KMS-11 (cell line): Measurements from ENCODE around the gene RPGRIP1L.
"Not testable (repeated sequence)": the region's sequence is repeated elsewhere in the genome, so short reads cannot be mapped to it uniquely, and the experiment has no call there.

Source experiments
- H2AFZ ChIP-seq: fragments of 200-600 bp; sonication (generic); 2 replicates; pipeline ENCODE4 v1.6.1; 2016; ENCODE audit warnings: antibody characterized with exemption, mixed run types, low read depth
- H3K27ac ChIP-seq: fragments of 200-600 bp; sonication (generic); 2 replicates; pipeline ENCODE4 v1.6.1; 2016; ENCODE audit warnings: mild to moderate bottlenecking, mixed run types
- H3K27me3 ChIP-seq: fragments of 200-600 bp; sonication (generic); 2 replicates; pipeline ENCODE4 v1.6.1; 2017; ENCODE audit warnings: mild to moderate bottlenecking, low read depth, mixed run types, moderate library complexity; ENCODE audit not compliant: insufficient read depth
- H3K36me3 ChIP-seq: fragments of 200-600 bp; sonication (generic); 2 replicates; pipeline ENCODE4 v1.6.1; 2017; ENCODE audit warnings: mild to moderate bottlenecking, mixed run types; ENCODE audit not compliant: insufficient read depth
- H3K4me1 ChIP-seq: fragments of 200-600 bp; sonication (generic); 2 replicates; pipeline ENCODE4 v1.6.1; 2016; ENCODE audit warnings: mild to moderate bottlenecking, low read depth, mixed run types; ENCODE audit not compliant: poor library complexity, severe bottlenecking
- H3K4me2 ChIP-seq: fragments of 200-600 bp; sonication (generic); 2 replicates; pipeline ENCODE4 v1.7.0; 2016; ENCODE audit warnings: mild to moderate bottlenecking, mixed run types
- H3K4me3 ChIP-seq: fragments of 200-600 bp; sonication (generic); IDR thresholded peaks from 2 replicates; pipeline ENCODE4 v1.6.1; 2017; ENCODE audit warnings: low read depth, low read length, mixed read lengths; ENCODE audit not compliant: insufficient read depth
- H3K79me2 ChIP-seq: fragments of 200-600 bp; sonication (generic); 2 replicates; pipeline ENCODE4 v1.6.1; 2016; ENCODE audit warnings: low read depth, mixed run types; ENCODE audit not compliant: insufficient read depth
- H3K9ac ChIP-seq: fragments of 200-600 bp; sonication (generic); 2 replicates; pipeline ENCODE4 v1.6.1; 2016; ENCODE audit warnings: mild to moderate bottlenecking, mixed run types
- H4K20me1 ChIP-seq: fragments of 200-600 bp; sonication (generic); 2 replicates; pipeline ENCODE4 v1.6.1; 2016; ENCODE audit warnings: mild to moderate bottlenecking, mixed run types; ENCODE audit not compliant: insufficient read depth
- TF ChIP-seq, protein P1 (sequence below): fragments of 200-600 bp; sonication (generic); conservative IDR thresholded peaks from 2 replicates; pipeline ENCODE4 v1.6.1; 2017; ENCODE audit warnings: low read depth, mild to moderate bottlenecking, antibody characterized with exemption, low read length, moderate library complexity, mixed read lengths

The RPGRIP1L gene

DNA sequence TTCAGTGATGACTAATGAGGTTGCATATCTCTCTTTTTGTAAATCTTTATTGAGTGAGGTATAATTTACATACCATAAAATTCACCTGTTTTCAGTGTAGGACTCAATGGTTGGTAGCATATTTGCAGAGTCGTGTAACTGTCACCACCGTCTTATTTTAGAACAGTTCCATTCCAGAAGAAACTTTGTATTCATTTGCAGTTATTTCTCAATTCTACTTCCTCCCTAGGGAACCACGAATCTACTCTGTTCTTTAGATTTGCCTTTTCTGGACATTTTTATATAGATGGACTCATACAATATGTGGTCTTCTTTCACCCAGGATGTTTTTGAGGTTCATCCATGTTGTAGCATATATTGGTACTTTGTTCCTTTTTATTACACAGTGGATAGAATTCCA is 4.0 kb upstream of the RPGRIP1L start:
- H3K4me3 ChIP-seq = no peak overlapping the region

GRCh38 chr16:53704445-53704813 is 770 bp upstream of the RPGRIP1L start:
- H3K79me2 ChIP-seq = peaks cover 25% of the 10 kb centered on the region
- H3K36me3 ChIP-seq = no peaks in the 10 kb centered on the region
- H4K20me1 ChIP-seq = no peaks in the 10 kb centered on the region
- H3K27ac ChIP-seq = no peak overlapping the region
- peak overlapping the region; percentile 47; the same call in 1 of the 2 replicates for H3K9ac ChIP-seq
- peak overlapping the region; percentile 35 for H3K4me3 ChIP-seq
- TF ChIP-seq, protein P1, sequence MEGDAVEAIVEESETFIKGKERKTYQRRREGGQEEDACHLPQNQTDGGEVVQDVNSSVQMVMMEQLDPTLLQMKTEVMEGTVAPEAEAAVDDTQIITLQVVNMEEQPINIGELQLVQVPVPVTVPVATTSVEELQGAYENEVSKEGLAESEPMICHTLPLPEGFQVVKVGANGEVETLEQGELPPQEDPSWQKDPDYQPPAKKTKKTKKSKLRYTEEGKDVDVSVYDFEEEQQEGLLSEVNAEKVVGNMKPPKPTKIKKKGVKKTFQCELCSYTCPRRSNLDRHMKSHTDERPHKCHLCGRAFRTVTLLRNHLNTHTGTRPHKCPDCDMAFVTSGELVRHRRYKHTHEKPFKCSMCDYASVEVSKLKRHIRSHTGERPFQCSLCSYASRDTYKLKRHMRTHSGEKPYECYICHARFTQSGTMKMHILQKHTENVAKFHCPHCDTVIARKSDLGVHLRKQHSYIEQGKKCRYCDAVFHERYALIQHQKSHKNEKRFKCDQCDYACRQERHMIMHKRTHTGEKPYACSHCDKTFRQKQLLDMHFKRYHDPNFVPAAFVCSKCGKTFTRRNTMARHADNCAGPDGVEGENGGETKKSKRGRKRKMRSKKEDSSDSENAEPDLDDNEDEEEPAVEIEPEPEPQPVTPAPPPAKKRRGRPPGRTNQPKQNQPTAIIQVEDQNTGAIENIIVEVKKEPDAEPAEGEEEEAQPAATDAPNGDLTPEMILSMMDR = no peak
- peak overlapping the region; percentile 96 for H3K4me2 ChIP-seq
- peaks cover 18% of the 10 kb centered on the region for H3K4me1 ChIP-seq
- H3K27me3 ChIP-seq = no peaks in the 10 kb centered on the region
- H2AFZ ChIP-seq = peak overlapping the region; percentile 86

More for the DNA sequence above, 4.0 kb upstream of the RPGRIP1L start:
- Histone ChIP-seq H4K20me1 (no peaks in the 10 kb centered on the region), H3K9ac (no peak overlapping the region), H3K36me3 (no peaks in the 10 kb centered on the region), H2AFZ (no peak overlapping the region), H3K79me2 (peaks cover 25% of the 10 kb centered on the region), H3K4me1 (peaks cover 18% of the 10 kb centered on the region), H3K27me3 (no peaks in the 10 kb centered on the region), H3K27ac (no peak overlapping the region), H3K4me2 (no peak overlapping the region)
- TF ChIP-seq, protein P1 = no peak

- H3K27ac ChIP-seq, H3K9ac ChIP-seq, H2AFZ ChIP-seq, H3K4me2 ChIP-seq, H3K27me3 ChIP-seq, H3K4me1 ChIP-seq, H3K79me2 ChIP-seq, H4K20me1 ChIP-seq, H3K36me3 ChIP-seq, H3K4me3 ChIP-seq: not testable (repeated sequence)
Measured at GRCh38 chr16:53698271-53698670, 5.4 kb downstream of the RPGRIP1L start.

DNA sequence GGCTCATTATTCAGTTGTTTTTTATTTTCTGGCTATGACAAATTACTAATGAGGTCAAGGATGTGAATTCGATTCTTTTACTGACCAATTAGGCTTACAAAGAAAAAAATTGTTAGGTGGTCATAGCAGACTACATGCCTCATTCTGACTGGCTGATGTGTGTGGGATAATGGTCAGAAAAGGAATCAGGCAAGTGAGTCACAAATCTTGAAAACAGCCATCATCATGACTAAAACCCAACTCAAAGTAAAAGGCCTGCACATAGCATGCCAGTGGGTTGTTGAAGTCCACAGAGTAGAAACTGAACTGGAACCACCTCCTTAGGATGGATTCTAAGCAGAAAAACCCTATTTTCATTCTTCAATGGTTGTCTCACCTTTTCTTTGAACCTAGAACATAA is 8.6 kb downstream of the RPGRIP1L start:
- Histone ChIP-seq H3K27me3 (no peaks in the 10 kb centered on the region), H3K27ac (no peak overlapping the region), H3K4me2 (no peak overlapping the region), H3K4me1 (no peaks in the 10 kb centered on the region), H2AFZ (no peak overlapping the region), H3K36me3 (no peaks in the 10 kb centered on the region), H4K20me1 (no peaks in the 10 kb centered on the region), H3K4me3 (no peak overlapping the region), H3K9ac (no peak overlapping the region), H3K79me2 (no peaks in the 10 kb centered on the region)
- TF ChIP-seq, protein P1 = no peak

GRCh38 chr16:53693320-53693719 is 10.3 kb downstream of the RPGRIP1L start:
- no peaks in the 10 kb centered on the region for H3K36me3 ChIP-seq
- H3K4me3 ChIP-seq = no peak overlapping the region
- no peak overlapping the region for H2AFZ ChIP-seq
- H3K27me3 ChIP-seq = no peaks in the 10 kb centered on the region
- H3K4me1 ChIP-seq = no peaks in the 10 kb centered on the region
- H3K9ac ChIP-seq = no peak overlapping the region
- no peaks in the 10 kb centered on the region for H4K20me1 ChIP-seq
- H3K4me2 ChIP-seq = no peak overlapping the region
- TF ChIP-seq, protein P1 = no peak
- no peak overlapping the region for H3K27ac ChIP-seq
- no peaks in the 10 kb centered on the region for H3K79me2 ChIP-seq
